Aortic smooth muscle cell (primary cell): Measurements from ENCODE around the gene ASPM. TPM values are rescaled to one million over a fixed set of nuclear protein-coding genes. Genes with fewer than 3 reads are reported as not detected.

Experiments
- total RNA-seq: library from RNA; depleted of rRNA; stranded (reverse); fragments of >200 nt; gene quantifications from 2 replicates; pipeline ENCODE4 v1.2.3, GENCODE V29; 2014

Gene ASPM, protein sequence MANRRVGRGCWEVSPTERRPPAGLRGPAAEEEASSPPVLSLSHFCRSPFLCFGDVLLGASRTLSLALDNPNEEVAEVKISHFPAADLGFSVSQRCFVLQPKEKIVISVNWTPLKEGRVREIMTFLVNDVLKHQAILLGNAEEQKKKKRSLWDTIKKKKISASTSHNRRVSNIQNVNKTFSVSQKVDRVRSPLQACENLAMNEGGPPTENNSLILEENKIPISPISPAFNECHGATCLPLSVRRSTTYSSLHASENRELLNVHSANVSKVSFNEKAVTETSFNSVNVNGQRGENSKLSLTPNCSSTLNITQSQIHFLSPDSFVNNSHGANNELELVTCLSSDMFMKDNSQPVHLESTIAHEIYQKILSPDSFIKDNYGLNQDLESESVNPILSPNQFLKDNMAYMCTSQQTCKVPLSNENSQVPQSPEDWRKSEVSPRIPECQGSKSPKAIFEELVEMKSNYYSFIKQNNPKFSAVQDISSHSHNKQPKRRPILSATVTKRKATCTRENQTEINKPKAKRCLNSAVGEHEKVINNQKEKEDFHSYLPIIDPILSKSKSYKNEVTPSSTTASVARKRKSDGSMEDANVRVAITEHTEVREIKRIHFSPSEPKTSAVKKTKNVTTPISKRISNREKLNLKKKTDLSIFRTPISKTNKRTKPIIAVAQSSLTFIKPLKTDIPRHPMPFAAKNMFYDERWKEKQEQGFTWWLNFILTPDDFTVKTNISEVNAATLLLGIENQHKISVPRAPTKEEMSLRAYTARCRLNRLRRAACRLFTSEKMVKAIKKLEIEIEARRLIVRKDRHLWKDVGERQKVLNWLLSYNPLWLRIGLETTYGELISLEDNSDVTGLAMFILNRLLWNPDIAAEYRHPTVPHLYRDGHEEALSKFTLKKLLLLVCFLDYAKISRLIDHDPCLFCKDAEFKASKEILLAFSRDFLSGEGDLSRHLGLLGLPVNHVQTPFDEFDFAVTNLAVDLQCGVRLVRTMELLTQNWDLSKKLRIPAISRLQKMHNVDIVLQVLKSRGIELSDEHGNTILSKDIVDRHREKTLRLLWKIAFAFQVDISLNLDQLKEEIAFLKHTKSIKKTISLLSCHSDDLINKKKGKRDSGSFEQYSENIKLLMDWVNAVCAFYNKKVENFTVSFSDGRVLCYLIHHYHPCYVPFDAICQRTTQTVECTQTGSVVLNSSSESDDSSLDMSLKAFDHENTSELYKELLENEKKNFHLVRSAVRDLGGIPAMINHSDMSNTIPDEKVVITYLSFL (N-terminal part only)
- 24.3 and 32.5 TPM in 2 replicates for total RNA-seq

DNA sequence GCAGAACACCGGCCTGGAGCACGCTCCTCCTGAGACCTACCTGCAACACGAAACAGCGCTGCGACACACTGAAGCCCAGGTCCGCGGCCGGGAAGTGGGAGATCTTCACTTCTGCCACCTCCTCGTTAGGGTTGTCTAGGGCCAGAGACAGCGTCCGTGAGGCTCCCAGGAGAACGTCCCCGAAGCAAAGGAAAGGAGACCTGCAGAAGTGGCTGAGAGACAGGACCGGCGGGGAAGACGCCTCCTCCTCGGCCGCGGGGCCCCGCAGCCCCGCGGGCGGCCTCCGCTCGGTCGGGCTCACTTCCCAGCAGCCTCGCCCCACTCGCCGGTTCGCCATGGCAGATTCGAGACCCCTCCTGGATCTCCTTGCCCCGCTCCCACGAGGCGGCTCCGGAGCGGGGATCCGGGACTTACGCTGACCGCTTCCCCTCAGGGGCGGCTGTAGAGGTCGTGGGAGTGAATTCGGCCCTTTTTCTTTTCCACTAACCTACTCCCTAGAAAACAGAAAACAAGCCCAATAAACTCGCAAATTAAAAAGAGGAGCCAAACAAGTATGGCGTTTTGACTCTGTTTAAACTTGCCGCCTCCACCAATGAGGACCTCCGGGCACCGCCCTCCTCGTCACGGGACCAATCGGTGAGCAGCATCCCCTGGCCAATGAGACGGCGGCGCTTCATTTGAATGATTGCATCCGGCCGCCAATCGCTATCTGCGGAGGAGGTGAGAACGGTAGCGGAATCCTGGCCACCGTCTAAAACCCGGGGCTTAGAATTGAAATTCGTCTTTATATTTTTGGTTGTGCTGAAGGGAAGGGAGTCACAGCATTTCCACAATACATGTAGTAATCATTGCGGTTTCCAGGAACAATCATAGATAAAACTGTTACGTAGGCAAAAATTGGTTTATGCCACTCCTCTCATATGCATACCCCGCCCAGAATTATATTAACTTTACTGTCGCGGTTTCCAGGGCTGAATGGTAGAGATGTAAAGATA lies at the start of gene ASPM:
TSS of gene ASPM (minus strand) at position 569 of the 995 bp plus-strand sequence. CDS start at position 337, 232 bp downstream.

DNA sequence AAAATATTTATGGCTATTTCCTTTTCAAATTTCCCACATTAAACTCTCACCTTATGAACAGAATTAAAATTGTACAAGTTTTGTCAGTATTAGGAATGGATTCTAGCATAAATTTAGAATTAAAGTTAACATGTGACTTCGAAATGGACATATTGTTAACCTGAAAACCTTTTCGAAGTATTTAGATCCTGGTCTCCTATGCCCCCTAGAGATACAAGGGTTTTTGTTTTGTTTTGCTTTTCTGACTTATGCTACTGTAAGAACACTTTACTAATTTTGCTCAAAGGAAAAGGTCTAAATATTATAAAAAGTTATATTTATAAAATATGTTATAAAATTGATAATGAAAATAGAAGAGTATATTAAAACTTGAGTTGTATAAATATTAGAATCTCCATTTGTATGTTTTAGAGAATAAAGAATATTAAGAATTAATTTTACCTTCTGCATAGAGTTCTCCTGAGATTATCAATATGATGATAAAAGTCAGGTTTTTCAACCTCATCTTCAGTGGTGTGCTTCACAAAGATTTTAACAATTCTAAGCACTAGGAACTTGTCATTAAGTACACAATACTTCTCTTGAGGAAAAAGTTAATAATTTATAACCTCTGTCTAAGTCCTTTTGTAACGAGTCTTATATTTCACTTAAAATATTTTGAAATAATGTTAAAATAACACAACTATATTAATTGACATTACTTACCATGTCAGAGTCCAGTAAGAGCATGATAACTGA lies 79.6 kb downstream of the ASPM start, which contains the start of gene F13B:
TSS of gene F13B (minus strand) at position 542 of the 738 bp plus-strand sequence. CDS start at position 505, 37 bp downstream.

Other genes starting within 250 kb of the ASPM start
- not detected in 2 replicates for gene CFHR2, start 202.9 kb downstream of the ASPM start, total RNA-seq
- gene CFHR5, start 169.1 kb downstream of the ASPM start, total RNA-seq = not detected in 2 replicates
- not detected in 2 replicates for gene F13B, start 79.4 kb downstream of the ASPM start, total RNA-seq
- gene ZBTB41, start 54.6 kb upstream of the ASPM start, total RNA-seq = 14.4 and 16.2 TPM in 2 replicates
- gene CRB1, start 121.6 kb upstream of the ASPM start, total RNA-seq = 0.25 and 0.26 TPM in 2 replicates